ENCODE data around the gene CARD11. TPM values are rescaled to one million over a fixed set of nuclear protein-coding genes. Genes with fewer than 3 reads are reported as not detected.

Gene CARD11
- total and polyA plus RNA-seq, 2 of the 4 experiments (the other 2 are of a cell fraction) = 0.18 to 0.26 TPM

DNA sequence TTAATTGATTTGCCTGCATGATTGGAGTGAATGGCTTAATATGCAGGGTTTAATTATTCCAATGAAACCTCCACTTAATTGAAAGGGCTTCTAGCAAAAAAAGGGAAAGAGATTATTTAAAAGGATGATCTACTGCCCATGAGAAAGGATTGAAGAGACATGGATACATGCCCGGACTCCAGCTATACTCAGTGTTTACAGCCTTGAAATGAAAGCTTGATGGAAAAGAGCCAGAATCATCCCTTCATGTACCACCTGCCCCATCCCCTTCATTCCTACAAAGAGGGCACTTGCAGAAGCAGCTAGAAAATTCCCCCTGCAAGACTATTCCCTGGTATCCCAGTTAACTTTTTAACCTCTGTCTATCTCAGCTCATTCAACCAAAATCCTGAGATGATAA, 78.4 kb downstream of the CARD11 start:
- ChIA-PET CTCF (no interaction called here), POLR2A (ENCODE audit: unreplicated experiment) (no interaction called here)
- DNase-seq (no peak), ATAC-seq (ENCODE audit: low read depth) (no peak)
- intact Hi-C loops (cut with micrococcal nuclease) (no loop called here), in situ Hi-C loops (cut with MboI; ENCODE audit: low sequenced_read_pairs) (no loop called here), dilution Hi-C loops (cut with HindIII; ENCODE audit: low sequenced_read_pairs, unreplicated experiment) (no loop called here)
- TF ChIP-seq NFE2L2 (IDR thresholded peaks at IDR 0.05; ENCODE audit: low read depth, low read length) (no peak), MAFK (IDR thresholded peaks at IDR 0.05; ENCODE audit: low read depth, low read length) (no peak), CHD1 (IDR thresholded peaks at IDR 0.05; ENCODE audit: low read depth, low read length) (no peak), RFX5 (IDR thresholded peaks at IDR 0.05; ENCODE audit: low read depth, low read length) (no peak), CEBPB (IDR thresholded peaks at IDR 0.05; ENCODE audit: low read depth, low read length) (no peak)
- 0 out of 2 replicates have a peak, but pooled peaks cover 1% of the 10 kb centered on the region for H3K27me3 ChIP-seq (ENCODE audit: control insufficient read depth, insufficient read depth, low read length)
- peaks cover 2% of the 10 kb centered on the region for H3K9me3 ChIP-seq (ENCODE audit: control insufficient read depth, insufficient read depth, low read length)
- H2BK15ac ChIP-seq (ENCODE audit: low read depth, low read length) = no peak overlapping the region
- H3K9me1 ChIP-seq (ENCODE audit: insufficient read depth, low read length) = no peaks in the 10 kb centered on the region
- H2AFZ ChIP-seq (replicated peaks; ENCODE audit: low read length, poor library complexity) = no peak overlapping the region
- H2BK120ac ChIP-seq (ENCODE audit: low read depth, low read length) = no peak overlapping the region
- H3K23ac ChIP-seq (ENCODE audit: low read depth, low read length) = no peak overlapping the region
- WGBS, 2 experiments (ENCODE audit: extremely low coverage in 2 of 2, insufficient read length in 1 of 2) = no CpG with 5 or more reads among the region's 1 CpG
- H4K8ac ChIP-seq (ENCODE audit: low read depth in 2 of 2, low read length in 2 of 2) = no peak overlapping the region
- H4K91ac ChIP-seq (ENCODE audit: insufficient read depth, low read depth, low read length) = no peak overlapping the region
- H2BK20ac ChIP-seq (ENCODE audit: low read depth, low read length) = no peak overlapping the region
- H3K36me3 ChIP-seq (ENCODE audit: control insufficient read depth, insufficient read depth, low read length) = no peaks in the 10 kb centered on the region
- H3K27ac ChIP-seq (ENCODE audit: insufficient read depth, low read length) = no peak overlapping the region
- H3K18ac ChIP-seq (ENCODE audit: low read depth, low read length) = no peak overlapping the region
- H3K79me1 ChIP-seq (ENCODE audit: low read depth in 1 of 2, low read length in 2 of 2) = no peaks in the 10 kb centered on the region
- H3K4me3 ChIP-seq (ENCODE audit: insufficient read depth, low read depth, low read length) = no peak overlapping the region
- no peak overlapping the region for H3K14ac ChIP-seq (replicated peaks; ENCODE audit: low read depth, low read length)
- no TSS peak for BruUV-seq (replicated peaks)
- H3K4me2 ChIP-seq (ENCODE audit: low read depth, low read length) = no peak overlapping the region
- no peak overlapping the region for H2AK9ac ChIP-seq (replicated peaks; ENCODE audit: low read depth, low read length, poor library complexity)
- no peaks in the 10 kb centered on the region for H3K4me1 ChIP-seq (ENCODE audit: control insufficient read depth, insufficient read depth, low read length)
- no peak overlapping the region for H2BK5ac ChIP-seq (ENCODE audit: low read depth, low read length, poor library complexity, severe bottlenecking)
- H2AK5ac ChIP-seq (ENCODE audit: low read depth, low read length) = no peak overlapping the region
- no peak overlapping the region for H3K4ac ChIP-seq (ENCODE audit: low read depth, low read length)
- H3K9ac ChIP-seq (ENCODE audit: low read depth, low read length) = no peak overlapping the region
- no peak overlapping the region for H4K5ac ChIP-seq (ENCODE audit: low read depth, low read length)
- no peak overlapping the region for H3K56ac ChIP-seq (ENCODE audit: extremely low read depth, insufficient read depth, low read length)
- H4K20me1 ChIP-seq (ENCODE audit: insufficient read depth, low read length) = no peaks in the 10 kb centered on the region

Measured in IMR-90 (cell line).